Cardiac fibroblast (primary cell): ENCODE data around the gene CDKN2A.

Experiments
- DNase-seq, 2 donors: peaks; one replicate each; pipeline versions ENCODE4 v3.0.0 to v3.0.0-alpha.2; 2010; ENCODE audit warnings: low read depth in 2 of 2
- H3K4me3 ChIP-seq, 2 donors: replicated peaks in 1 of 2; 1 replicate in 1 of 2; 2 replicates in 1 of 2; pipeline ENCODE4 v1.5.1; 2011; ENCODE audit warnings: low read depth in 2 of 2, low read length in 2 of 2, mild to moderate bottlenecking in 2 of 2, moderate library complexity in 1 of 2
- TF ChIP-seq, protein P1 (sequence below): IDR thresholded peaks from one replicate; pipeline ENCODE4 v1.5.1; 2011; ENCODE audit warnings: low read depth, mild to moderate bottlenecking, low read length, inconsistent platforms

Gene CDKN2A

DNA sequence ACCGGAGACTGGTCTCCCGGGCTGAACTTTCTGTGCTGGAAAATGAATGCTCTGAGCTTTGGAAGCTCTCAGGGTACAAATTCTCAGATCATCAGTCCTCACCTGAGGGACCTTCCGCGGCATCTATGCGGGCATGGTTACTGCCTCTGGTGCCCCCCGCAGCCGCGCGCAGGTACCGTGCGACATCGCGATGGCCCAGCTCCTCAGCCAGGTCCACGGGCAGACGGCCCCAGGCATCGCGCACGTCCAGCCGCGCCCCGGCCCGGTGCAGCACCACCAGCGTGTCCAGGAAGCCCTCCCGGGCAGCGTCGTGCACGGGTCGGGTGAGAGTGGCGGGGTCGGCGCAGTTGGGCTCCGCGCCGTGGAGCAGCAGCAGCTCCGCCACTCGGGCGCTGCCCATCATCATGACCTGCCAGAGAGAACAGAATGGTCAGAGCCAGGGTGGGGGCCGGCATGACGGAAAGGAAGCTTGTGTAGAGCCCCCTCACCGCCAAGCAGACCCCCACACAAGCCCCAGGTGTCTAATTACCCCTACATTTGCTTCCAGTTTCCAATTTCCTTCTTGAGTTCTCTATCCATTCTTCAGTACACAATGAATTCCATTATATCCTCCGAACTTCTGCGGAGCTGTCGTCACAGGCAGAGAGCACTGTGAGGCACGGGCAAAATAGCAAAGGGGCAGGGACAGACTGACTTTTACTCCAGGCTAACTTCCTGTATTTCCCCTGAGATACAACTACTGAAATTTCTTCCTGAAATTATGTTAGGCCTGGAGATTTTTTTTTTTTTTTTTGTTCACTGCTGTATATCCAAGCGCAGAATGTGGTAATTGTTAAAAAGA is 23.2 kb downstream of the CDKN2A start:
- no peak for DNase-seq
- TF ChIP-seq, protein P1, sequence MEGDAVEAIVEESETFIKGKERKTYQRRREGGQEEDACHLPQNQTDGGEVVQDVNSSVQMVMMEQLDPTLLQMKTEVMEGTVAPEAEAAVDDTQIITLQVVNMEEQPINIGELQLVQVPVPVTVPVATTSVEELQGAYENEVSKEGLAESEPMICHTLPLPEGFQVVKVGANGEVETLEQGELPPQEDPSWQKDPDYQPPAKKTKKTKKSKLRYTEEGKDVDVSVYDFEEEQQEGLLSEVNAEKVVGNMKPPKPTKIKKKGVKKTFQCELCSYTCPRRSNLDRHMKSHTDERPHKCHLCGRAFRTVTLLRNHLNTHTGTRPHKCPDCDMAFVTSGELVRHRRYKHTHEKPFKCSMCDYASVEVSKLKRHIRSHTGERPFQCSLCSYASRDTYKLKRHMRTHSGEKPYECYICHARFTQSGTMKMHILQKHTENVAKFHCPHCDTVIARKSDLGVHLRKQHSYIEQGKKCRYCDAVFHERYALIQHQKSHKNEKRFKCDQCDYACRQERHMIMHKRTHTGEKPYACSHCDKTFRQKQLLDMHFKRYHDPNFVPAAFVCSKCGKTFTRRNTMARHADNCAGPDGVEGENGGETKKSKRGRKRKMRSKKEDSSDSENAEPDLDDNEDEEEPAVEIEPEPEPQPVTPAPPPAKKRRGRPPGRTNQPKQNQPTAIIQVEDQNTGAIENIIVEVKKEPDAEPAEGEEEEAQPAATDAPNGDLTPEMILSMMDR = no peak
- H3K4me3 ChIP-seq = no peak overlapping the region

DNA sequence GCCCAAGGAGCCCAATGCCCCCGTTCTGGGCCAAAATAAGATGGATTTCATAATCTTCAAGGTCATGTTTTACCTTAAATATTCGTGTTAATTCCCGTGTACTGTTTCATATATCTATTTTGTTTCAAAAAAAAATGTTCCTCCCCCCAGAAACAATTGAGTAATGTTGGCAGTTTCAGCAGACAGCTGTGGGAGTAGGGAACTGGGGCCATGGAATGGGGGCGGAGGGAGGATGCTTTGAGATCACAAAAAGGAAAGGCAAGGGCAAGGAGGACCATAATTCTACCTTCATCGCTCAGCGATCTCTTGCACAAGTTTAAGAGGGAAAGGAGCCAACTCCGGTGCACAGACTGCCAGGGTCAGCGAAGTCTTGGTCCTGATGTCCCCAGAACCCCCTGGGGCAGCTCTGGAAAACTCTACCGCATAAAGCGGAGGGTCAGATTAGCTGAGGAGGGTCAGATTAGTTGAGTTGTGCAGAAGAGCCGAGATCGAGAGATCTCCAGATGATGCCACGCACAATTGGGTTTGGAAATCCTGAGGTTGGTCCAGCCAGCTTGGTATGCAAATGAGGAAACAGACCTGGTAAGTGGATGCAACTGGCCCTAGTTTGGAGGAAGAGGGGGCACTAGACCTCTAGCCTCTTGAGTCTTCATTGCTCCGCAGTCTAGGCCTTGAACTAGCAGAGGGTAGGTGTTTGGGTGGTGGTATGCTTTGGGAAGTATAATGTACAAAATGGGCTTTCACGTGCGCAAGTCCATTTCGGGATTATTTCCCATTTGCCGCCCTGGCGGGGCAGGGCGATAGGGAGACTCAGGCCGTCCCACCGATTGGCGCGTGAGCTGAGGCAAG is 24.0 kb downstream of the CDKN2A start:
- H3K4me3 ChIP-seq = no peak overlapping the region
- TF ChIP-seq, protein P1 = no peak
- DNase-seq = no peak

- no peak overlapping the region for H3K4me3 ChIP-seq
- TF ChIP-seq, protein P1 = no peak
- no peak for DNase-seq
Observed at GRCh38 chr9:21969011-21969940, 24.9 kb downstream of the CDKN2A start.

DNA sequence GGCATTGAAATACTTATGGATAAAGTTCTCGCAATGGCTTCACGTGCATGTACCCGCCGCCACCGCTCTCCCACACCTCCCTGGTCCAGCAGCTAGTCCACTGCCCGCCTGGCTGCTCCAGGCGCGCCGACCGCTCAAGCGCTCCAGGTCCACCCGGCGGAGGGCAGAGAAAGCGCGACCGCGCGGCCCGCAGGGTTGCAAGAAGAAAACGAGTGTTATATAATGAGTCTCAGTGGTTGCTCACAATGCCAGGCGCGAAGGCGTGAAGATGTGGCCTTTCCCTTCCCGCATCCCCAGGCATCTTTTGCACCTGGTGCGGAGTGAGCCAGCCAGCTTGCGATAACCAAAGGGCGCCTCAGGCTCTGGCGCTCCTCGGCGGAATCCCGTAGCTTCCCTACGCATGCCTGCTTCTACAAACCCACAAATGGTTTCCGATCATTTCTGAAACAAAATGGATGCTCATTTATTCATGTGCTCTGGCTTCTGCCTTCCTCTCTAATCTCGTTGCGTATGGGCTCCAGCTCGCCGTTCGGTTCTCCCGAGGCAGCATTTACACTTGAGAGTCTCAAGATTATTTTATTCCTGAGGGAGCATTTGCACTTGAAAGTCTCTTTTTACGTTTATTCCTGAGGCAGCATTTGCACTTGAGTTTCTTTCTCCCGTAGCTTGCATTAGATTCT is 25.7 kb downstream of the CDKN2A start:
- peak overlapping the region in 1 of 2 donors; percentile 18 for H3K4me3 ChIP-seq

DNA sequence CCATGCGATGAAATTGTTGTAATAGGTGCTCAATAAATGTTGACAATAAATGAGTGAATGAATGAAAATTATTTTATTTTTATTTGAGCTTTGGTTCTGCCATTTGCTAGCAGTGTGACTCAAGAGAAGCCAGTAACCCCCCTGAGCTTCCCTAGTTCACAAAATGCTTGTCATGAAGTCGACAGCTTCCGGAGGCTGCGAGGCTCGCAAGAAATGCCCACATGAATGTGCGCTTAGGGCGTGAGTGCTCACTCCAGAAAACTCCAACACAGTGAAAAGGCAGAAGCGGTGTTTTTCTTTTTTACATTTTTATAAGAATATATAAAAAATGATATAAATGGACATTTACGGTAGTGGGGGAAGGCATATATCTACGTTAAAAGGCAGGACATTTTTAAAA is 26.5 kb downstream of the CDKN2A start:
- no peak for DNase-seq
- H3K4me3 ChIP-seq = no peak overlapping the region
- TF ChIP-seq, protein P1 = no peak

More for the DNA sequence above, 25.7 kb downstream of the CDKN2A start:
- peak; percentile 20 to 33 for DNase-seq
- TF ChIP-seq, protein P1 = no peak

DNA sequence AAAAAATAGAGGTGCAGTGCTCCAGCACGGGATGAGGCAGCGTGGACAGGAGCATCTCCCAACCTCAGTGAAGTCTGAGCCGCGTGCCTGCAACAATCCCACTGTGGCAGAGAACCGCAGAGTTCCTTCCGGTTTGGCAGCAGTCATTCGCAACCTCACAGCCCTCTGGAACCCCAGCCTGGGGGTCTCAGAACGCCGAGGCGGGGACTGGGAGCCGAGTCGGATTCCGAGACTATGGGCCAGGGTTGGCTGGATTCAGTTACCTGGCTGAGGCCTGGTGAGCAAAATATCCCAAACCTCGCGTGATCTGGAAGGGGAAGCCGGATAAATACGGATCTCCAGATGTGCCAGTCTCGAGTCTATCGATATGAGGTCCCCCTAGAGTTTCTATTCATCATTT is 27.0 kb downstream of the CDKN2A start:
- no peak overlapping the region for H3K4me3 ChIP-seq
- DNase-seq = no peak
- TF ChIP-seq, protein P1 = no peak
